T-helper 17 cell (primary cell): ENCODE results near the gene LPP. TPM values are rescaled to one million over a fixed set of nuclear protein-coding genes. Genes with fewer than 3 reads are reported as not detected.

Source experiments
- ATAC-seq: fragments of 150-1000 bp; cut with Tn5 transposase; 2 replicates; pipeline ENCODE4 v1.10.0; 2021; ENCODE audit warnings: mild to moderate bottlenecking, moderate library complexity
- DNase-seq, 3 donors: peaks; one replicate each; pipeline versions ENCODE4 v3.0.0 to v3.0.0-alpha.2; 2020 to 2021
- H3K9me3 ChIP-seq: one replicate; pipeline ENCODE4 v1.7.0; 2013; ENCODE audit warnings: low read length, mild to moderate bottlenecking; ENCODE audit not compliant: control insufficient read depth, poor library complexity, severe bottlenecking
- H3K27ac Mint-ChIP-seq: one replicate; pipeline ENCODE4 v1.8.0; 2022; ENCODE audit warnings: mild to moderate bottlenecking, moderate library complexity, mixed read lengths
- H3K27me3 Mint-ChIP-seq: one replicate; pipeline ENCODE4 v1.8.0; 2022; ENCODE audit warnings: mixed read lengths
- H3K36me3 Mint-ChIP-seq: one replicate; pipeline ENCODE4 v1.8.0; 2022; ENCODE audit warnings: low read depth, mixed read lengths
- H3K4me1 Mint-ChIP-seq: one replicate; pipeline ENCODE4 v1.8.0; 2022; ENCODE audit warnings: mild to moderate bottlenecking, mixed read lengths
- H3K4me3 Mint-ChIP-seq: one replicate; pipeline ENCODE4 v1.8.0; 2022; ENCODE audit warnings: mild to moderate bottlenecking, moderate library complexity, mixed read lengths
- total RNA-seq, 4 donors: library from RNA in 2 of 4; stranded (reverse) in 2 of 4; gene quantifications; one replicate each; pipeline ENCODE4 v1.2.3 and lab custom pipeline; 2022 to 2026

LPP gene
- total RNA-seq, 2 donors from 2014 or later, result 81.0 to 94.2 TPM

- Mint-ChIP-seq H3K36me3 (peaks cover 4% of the 10 kb centered on the region), H3K4me3 (no peak overlapping the region), H3K27me3 (no peaks in the 10 kb centered on the region), H3K4me1 (peaks cover 42% of the 10 kb centered on the region), H3K27ac (no peak overlapping the region)
- no peaks in the 10 kb centered on the region for H3K9me3 ChIP-seq
- ATAC-seq (no peak), DNase-seq (no peak)
Observed at GRCh38 chr3:188199386-188199785, 45.4 kb downstream of the LPP start.

GRCh38 chr3:188200481-188200880 lies 46.5 kb downstream of the LPP start:
- ATAC-seq (no peak), DNase-seq (no peak)
- H3K27ac Mint-ChIP-seq, result no peak overlapping the region
- H3K36me3 Mint-ChIP-seq, result peaks cover 5% of the 10 kb centered on the region
- no peaks in the 10 kb centered on the region for H3K27me3 Mint-ChIP-seq
- H3K4me1 Mint-ChIP-seq, result peaks cover 42% of the 10 kb centered on the region
- H3K9me3 ChIP-seq, result no peaks in the 10 kb centered on the region
- no peak overlapping the region for H3K4me3 Mint-ChIP-seq

- no peak overlapping the region for H3K4me3 Mint-ChIP-seq
- peaks cover 2% of the 10 kb centered on the region for H3K36me3 Mint-ChIP-seq
- DNase-seq (no peak), ATAC-seq (no peak)
- H3K27ac Mint-ChIP-seq, result no peak overlapping the region
- H3K9me3 ChIP-seq, result no peaks in the 10 kb centered on the region
- H3K27me3 Mint-ChIP-seq, result no peaks in the 10 kb centered on the region
- peaks cover 34% of the 10 kb centered on the region for H3K4me1 Mint-ChIP-seq
Observed at GRCh38 chr3:188202358-188203138, 48.6 kb downstream of the LPP start.

GRCh38 chr3:188204526-188204925 lies 50.6 kb downstream of the LPP start:
- peaks cover 26% of the 10 kb centered on the region for H3K4me1 Mint-ChIP-seq
- no peak overlapping the region for H3K4me3 Mint-ChIP-seq
- peaks cover 2% of the 10 kb centered on the region for H3K36me3 Mint-ChIP-seq
- no peaks in the 10 kb centered on the region for H3K9me3 ChIP-seq
- H3K27ac Mint-ChIP-seq, result no peak overlapping the region
- ATAC-seq, result no peak
- no peak for DNase-seq
- H3K27me3 Mint-ChIP-seq, result no peaks in the 10 kb centered on the region

- no peak overlapping the region for H3K27ac Mint-ChIP-seq
Observed at GRCh38 chr3:188205992-188206416, 52.0 kb downstream of the LPP start.

GRCh38 chr3:188206787-188207186 lies 52.8 kb downstream of the LPP start:
- Mint-ChIP-seq H3K27me3 (no peaks in the 10 kb centered on the region), H3K4me1 (peaks cover 24% of the 10 kb centered on the region), H3K4me3 (no peak overlapping the region), H3K36me3 (peaks cover 2% of the 10 kb centered on the region), H3K27ac (no peak overlapping the region)
- H3K9me3 ChIP-seq, result no peaks in the 10 kb centered on the region
- DNase-seq (no peak), ATAC-seq (no peak)

More at GRCh38 chr3:188205992-188206416, 52.0 kb downstream of the LPP start:
- H3K4me3 Mint-ChIP-seq, result no peak overlapping the region
- peaks cover 2% of the 10 kb centered on the region for H3K36me3 Mint-ChIP-seq
- no peaks in the 10 kb centered on the region for H3K9me3 ChIP-seq
- no peak for ATAC-seq
- H3K27me3 Mint-ChIP-seq, result no peaks in the 10 kb centered on the region
- peaks cover 26% of the 10 kb centered on the region for H3K4me1 Mint-ChIP-seq
- no peak for DNase-seq

- ATAC-seq, result no peak
- Mint-ChIP-seq H3K4me3 (no peak overlapping the region), H3K36me3 (peaks cover 2% of the 10 kb centered on the region), H3K27ac (no peak overlapping the region), H3K27me3 (no peaks in the 10 kb centered on the region), H3K4me1 (peaks cover 18% of the 10 kb centered on the region)
- no peak for DNase-seq
- no peaks in the 10 kb centered on the region for H3K9me3 ChIP-seq
Observed at GRCh38 chr3:188207941-188208515, 54.1 kb downstream of the LPP start.

- no peaks in the 10 kb centered on the region for H3K27me3 Mint-ChIP-seq
- DNase-seq (no peak), ATAC-seq (no peak)
- no peak overlapping the region for H3K4me3 Mint-ChIP-seq
- peaks cover 20% of the 10 kb centered on the region for H3K4me1 Mint-ChIP-seq
- no peak overlapping the region for H3K27ac Mint-ChIP-seq
- peaks cover 4% of the 10 kb centered on the region for H3K36me3 Mint-ChIP-seq
- H3K9me3 ChIP-seq, result no peaks in the 10 kb centered on the region
Observed at GRCh38 chr3:188208516-188208981, 54.6 kb downstream of the LPP start.

GRCh38 chr3:188209034-188209433 lies 55.1 kb downstream of the LPP start:
- Mint-ChIP-seq H3K36me3 (peaks cover 7% of the 10 kb centered on the region), H3K27me3 (no peaks in the 10 kb centered on the region), H3K27ac (no peak overlapping the region), H3K4me1 (peaks cover 22% of the 10 kb centered on the region), H3K4me3 (no peak overlapping the region)
- DNase-seq (no peak), ATAC-seq (no peak)
- H3K9me3 ChIP-seq, result no peaks in the 10 kb centered on the region

GRCh38 chr3:188209740-188210139 lies 55.8 kb downstream of the LPP start:
- H3K36me3 Mint-ChIP-seq, result peaks cover 7% of the 10 kb centered on the region
- H3K27ac Mint-ChIP-seq, result no peak overlapping the region
- H3K4me3 Mint-ChIP-seq, result no peak overlapping the region
- no peaks in the 10 kb centered on the region for H3K9me3 ChIP-seq
- ATAC-seq, result no peak
- peaks cover 22% of the 10 kb centered on the region for H3K4me1 Mint-ChIP-seq
- no peak for DNase-seq
- H3K27me3 Mint-ChIP-seq, result no peaks in the 10 kb centered on the region

GRCh38 chr3:188211476-188211875 lies 57.5 kb downstream of the LPP start:
- no peaks in the 10 kb centered on the region for H3K9me3 ChIP-seq
- no peak for ATAC-seq
- no peak overlapping the region for H3K27ac Mint-ChIP-seq
- H3K4me3 Mint-ChIP-seq, result no peak overlapping the region
- H3K27me3 Mint-ChIP-seq, result no peaks in the 10 kb centered on the region
- peaks cover 16% of the 10 kb centered on the region for H3K4me1 Mint-ChIP-seq
- peaks cover 4% of the 10 kb centered on the region for H3K36me3 Mint-ChIP-seq
- no peak for DNase-seq

- no peak overlapping the region for H3K27ac Mint-ChIP-seq
- H3K9me3 ChIP-seq, result no peaks in the 10 kb centered on the region
- H3K27me3 Mint-ChIP-seq, result no peaks in the 10 kb centered on the region
- H3K36me3 Mint-ChIP-seq, result peaks cover 7% of the 10 kb centered on the region
- ATAC-seq (no peak), DNase-seq (no peak)
- no peak overlapping the region for H3K4me3 Mint-ChIP-seq
- H3K4me1 Mint-ChIP-seq, result peaks cover 22% of the 10 kb centered on the region
Observed at GRCh38 chr3:188212308-188212969, 58.5 kb downstream of the LPP start.

- ATAC-seq (peak; percentile 39), DNase-seq (no peak)
- no peaks in the 10 kb centered on the region for H3K27me3 Mint-ChIP-seq
Observed at GRCh38 chr3:188214442-188214841, 60.5 kb downstream of the LPP start.

More at GRCh38 chr3:188214442-188214841, 60.5 kb downstream of the LPP start:
- no peak overlapping the region for H3K4me3 Mint-ChIP-seq
- no peaks in the 10 kb centered on the region for H3K9me3 ChIP-seq
- peak overlapping the region; percentile 21 for H3K27ac Mint-ChIP-seq
- peaks cover 27% of the 10 kb centered on the region for H3K4me1 Mint-ChIP-seq
- peaks cover 7% of the 10 kb centered on the region for H3K36me3 Mint-ChIP-seq
